ENCODE measurements around the gene MTMR11.

DNA sequence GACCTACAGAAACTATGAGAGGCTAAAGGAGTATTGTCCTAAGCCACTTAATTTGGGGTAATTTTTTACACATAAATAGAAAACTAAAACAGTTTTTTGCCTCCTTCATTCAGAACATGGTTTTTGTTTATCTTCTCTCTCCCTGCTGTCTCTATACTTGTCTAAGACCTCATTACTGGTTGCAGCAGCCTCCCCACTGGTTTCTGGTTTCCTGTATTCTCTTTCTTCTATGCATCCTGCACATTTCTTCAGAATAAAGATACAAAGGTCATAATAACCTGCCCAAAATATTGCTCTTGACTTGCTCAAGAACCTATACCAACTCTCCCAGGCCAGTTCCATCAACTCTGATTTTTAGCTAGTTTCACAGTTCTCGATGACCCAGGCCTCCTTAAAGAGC is 57.1 kb downstream of the MTMR11 start:
- TF ChIP-seq, protein P1, sequence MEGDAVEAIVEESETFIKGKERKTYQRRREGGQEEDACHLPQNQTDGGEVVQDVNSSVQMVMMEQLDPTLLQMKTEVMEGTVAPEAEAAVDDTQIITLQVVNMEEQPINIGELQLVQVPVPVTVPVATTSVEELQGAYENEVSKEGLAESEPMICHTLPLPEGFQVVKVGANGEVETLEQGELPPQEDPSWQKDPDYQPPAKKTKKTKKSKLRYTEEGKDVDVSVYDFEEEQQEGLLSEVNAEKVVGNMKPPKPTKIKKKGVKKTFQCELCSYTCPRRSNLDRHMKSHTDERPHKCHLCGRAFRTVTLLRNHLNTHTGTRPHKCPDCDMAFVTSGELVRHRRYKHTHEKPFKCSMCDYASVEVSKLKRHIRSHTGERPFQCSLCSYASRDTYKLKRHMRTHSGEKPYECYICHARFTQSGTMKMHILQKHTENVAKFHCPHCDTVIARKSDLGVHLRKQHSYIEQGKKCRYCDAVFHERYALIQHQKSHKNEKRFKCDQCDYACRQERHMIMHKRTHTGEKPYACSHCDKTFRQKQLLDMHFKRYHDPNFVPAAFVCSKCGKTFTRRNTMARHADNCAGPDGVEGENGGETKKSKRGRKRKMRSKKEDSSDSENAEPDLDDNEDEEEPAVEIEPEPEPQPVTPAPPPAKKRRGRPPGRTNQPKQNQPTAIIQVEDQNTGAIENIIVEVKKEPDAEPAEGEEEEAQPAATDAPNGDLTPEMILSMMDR (IDR thresholded peaks at IDR 0.05), result no peak
- no peak for TF ChIP-seq POLR2A (IDR thresholded peaks at IDR 0.05)
